CD4-positive, alpha-beta memory T cell (primary cell): ENCODE results near the gene GALNT17. TPM values are rescaled to one million over a fixed set of nuclear protein-coding genes. Genes with fewer than 3 reads are reported as not detected.

Experiments
- CTCF ChIA-PET: fragments of 350-600 bp; sonication (Branson Sonifier 250); formaldehyde crosslinking; loops from one replicate; lab custom pipeline; 2021; ENCODE audit warnings: inconsistent platforms; ENCODE audit not compliant: partially characterized antibody; lab: Charles Lee
- POLR2A ChIA-PET: fragments of 350-600 bp; sonication (Branson Sonifier 250); formaldehyde crosslinking; loops from one replicate; lab custom pipeline; 2021; ENCODE audit not compliant: partially characterized antibody; lab: Charles Lee
- DNase-seq, 5 donors: peaks; one replicate each; pipeline versions ENCODE4 v3.0.0 to v3.0.0-alpha.2; 2020 to 2022; ENCODE audit warnings: mixed read lengths in 1 of 5
- H3K27ac ChIP-seq: one replicate; pipeline ENCODE4 v1.7.0; 2013; ENCODE audit warnings: low read depth, low read length
- H3K27me3 ChIP-seq: 2 replicates; pipeline ENCODE4 v1.7.0; 2013; ENCODE audit warnings: mild to moderate bottlenecking, low read length, moderate library complexity; ENCODE audit not compliant: insufficient read depth
- H3K36me3 ChIP-seq: 2 replicates; pipeline ENCODE4 v1.7.0; 2013; ENCODE audit warnings: mild to moderate bottlenecking, low read length, moderate library complexity; ENCODE audit not compliant: insufficient read depth
- H3K4me1 ChIP-seq: 2 replicates; pipeline ENCODE4 v1.7.0; 2013; ENCODE audit warnings: mild to moderate bottlenecking, low read length, moderate library complexity; ENCODE audit not compliant: insufficient read depth
- H3K4me3 ChIP-seq, 2 donors: one replicate each; pipeline ENCODE4 v1.7.0; 2013; ENCODE audit warnings: low read length in 2 of 2, mild to moderate bottlenecking in 1 of 2
- H3K9me3 ChIP-seq, 2 donors: one replicate each; pipeline ENCODE4 v1.7.0; 2013; ENCODE audit warnings: low read length in 2 of 2, control low read depth in 1 of 2; ENCODE audit not compliant: control insufficient read depth in 1 of 2
- H3K27ac Mint-ChIP-seq, 7 donors: one replicate each; pipeline ENCODE4 v1.8.0; 2020 to 2021; ENCODE audit warnings: mixed read lengths in 7 of 7, mild to moderate bottlenecking in 6 of 7, inconsistent platforms in 3 of 7, moderate library complexity in 3 of 7
- H3K27me3 Mint-ChIP-seq, 2 donors: one replicate each; pipeline ENCODE4 v1.8.0; 2020 to 2021; ENCODE audit warnings: mixed read lengths in 2 of 2
- H3K36me3 Mint-ChIP-seq, 2 donors: one replicate each; pipeline ENCODE4 v1.8.0; 2020 to 2021; ENCODE audit warnings: mixed read lengths in 2 of 2, inconsistent platforms in 1 of 2, mild to moderate bottlenecking in 1 of 2
- H3K4me1 Mint-ChIP-seq, 4 donors: one replicate each; pipeline ENCODE4 v1.8.0; 2020 to 2021; ENCODE audit warnings: mixed read lengths in 4 of 4, mild to moderate bottlenecking in 1 of 4
- H3K4me3 Mint-ChIP-seq, 8 donors: one replicate each; pipeline ENCODE4 v1.8.0; 2020 to 2021; ENCODE audit warnings: mixed read lengths in 8 of 8, mild to moderate bottlenecking in 7 of 8, moderate library complexity in 6 of 8, inconsistent platforms in 3 of 8
- H3K9me3 Mint-ChIP-seq, 8 donors: one replicate each; pipeline ENCODE4 v1.8.0; 2020 to 2021; ENCODE audit warnings: mixed read lengths in 8 of 8, mild to moderate bottlenecking in 5 of 8, inconsistent platforms in 3 of 8, moderate library complexity in 1 of 8
- intact Hi-C: fragments of 100-400 bp; cut with micrococcal nuclease; formaldehyde crosslinking; loops from one replicate; pipeline ENCODE4 v1.15.1; 2023
- polyA plus RNA-seq, 2 donors: library from polyadenylated mRNA; unstranded; fragments of 300-500 nt; fragmentation: Illumina TruSeq; gene quantifications; one replicate each; pipeline ENCODE4 v1.2.3, GENCODE V29; 2021
- total RNA-seq, 2 experiments: library from RNA; stranded (reverse); gene quantifications; one replicate each; pipeline ENCODE4 v1.2.3, GENCODE V29; 2021

GALNT17 gene
- total and polyA plus RNA-seq, 4 experiments from 2014 or later = not detected

GRCh38 chr7:71229699-71230098 lies 97.8 kb downstream of the GALNT17 start:
- Histone ChIP-seq H3K4me3 (no peak overlapping the region), H3K9me3 (no peaks in the 10 kb centered on the region), H3K27ac (no peak overlapping the region), H3K4me1 (no peaks in the 10 kb centered on the region), H3K36me3 (no peaks in the 10 kb centered on the region), H3K27me3 (no peaks in the 10 kb centered on the region)
- CTCF ChIA-PET = no interaction called here
- POLR2A ChIA-PET = no interaction called here
- Mint-ChIP-seq H3K4me3 (no peak overlapping the region), H3K4me1 (no peaks in the 10 kb centered on the region), H3K36me3 (no peaks in the 10 kb centered on the region), H3K27me3 (no peaks in the 10 kb centered on the region), H3K27ac (no peak overlapping the region), H3K9me3 (peaks cover 0 to 34% (median 24%) of the 10 kb centered on the region in 8 donors)
- DNase-seq = no peak
- intact Hi-C loops = no loop called here

GRCh38 chr7:71235253-71235652 lies 103.3 kb downstream of the GALNT17 start:
- H3K4me1 ChIP-seq = no peaks in the 10 kb centered on the region
- H3K36me3 ChIP-seq = no peaks in the 10 kb centered on the region
- no peaks in the 10 kb centered on the region for H3K4me1 Mint-ChIP-seq
- H3K36me3 Mint-ChIP-seq = no peaks in the 10 kb centered on the region
- no peaks in the 10 kb centered on the region for H3K27me3 Mint-ChIP-seq
- no peaks in the 10 kb centered on the region for H3K9me3 ChIP-seq
- no peak overlapping the region for H3K4me3 Mint-ChIP-seq
- ChIA-PET POLR2A (no interaction called here), CTCF (no interaction called here)
- DNase-seq = no peak
- H3K9me3 Mint-ChIP-seq = peaks cover 0 to 29% (median 11%) of the 10 kb centered on the region in 8 donors
- no peaks in the 10 kb centered on the region for H3K27me3 ChIP-seq
- no peak overlapping the region for H3K4me3 ChIP-seq
- no peak overlapping the region for H3K27ac Mint-ChIP-seq
- no peak overlapping the region for H3K27ac ChIP-seq
- intact Hi-C loops = no loop called here

- H3K36me3 ChIP-seq = no peaks in the 10 kb centered on the region
- Mint-ChIP-seq H3K9me3 (peaks cover 0 to 23% (median 6%) of the 10 kb centered on the region in 8 donors), H3K27ac (no peak overlapping the region), H3K4me3 (no peak overlapping the region), H3K4me1 (no peaks in the 10 kb centered on the region), H3K27me3 (no peaks in the 10 kb centered on the region), H3K36me3 (no peaks in the 10 kb centered on the region)
- ChIA-PET CTCF (no interaction called here), POLR2A (no interaction called here)
- no peak overlapping the region for H3K27ac ChIP-seq
- H3K27me3 ChIP-seq = no peaks in the 10 kb centered on the region
- H3K4me3 ChIP-seq = no peak overlapping the region
- no peak for DNase-seq
- no peaks in the 10 kb centered on the region for H3K4me1 ChIP-seq
- H3K9me3 ChIP-seq = no peaks in the 10 kb centered on the region
- intact Hi-C loops = no loop called here
Observed at GRCh38 chr7:71236230-71237105, 104.5 kb downstream of the GALNT17 start.

- Histone ChIP-seq H3K36me3 (no peaks in the 10 kb centered on the region), H3K4me3 (no peak overlapping the region), H3K27me3 (no peaks in the 10 kb centered on the region), H3K27ac (no peak overlapping the region), H3K9me3 (no peaks in the 10 kb centered on the region), H3K4me1 (no peaks in the 10 kb centered on the region)
- H3K4me3 Mint-ChIP-seq = no peak overlapping the region
- intact Hi-C loops = no loop called here
- H3K27me3 Mint-ChIP-seq = no peaks in the 10 kb centered on the region
- no peak overlapping the region for H3K27ac Mint-ChIP-seq
- H3K36me3 Mint-ChIP-seq = no peaks in the 10 kb centered on the region
- POLR2A ChIA-PET = no interaction called here
- H3K9me3 Mint-ChIP-seq = peaks cover 0 to 22% (median 3%) of the 10 kb centered on the region in 8 donors
- CTCF ChIA-PET = no interaction called here
- no peaks in the 10 kb centered on the region for H3K4me1 Mint-ChIP-seq
- no peak for DNase-seq
Observed at GRCh38 chr7:71237945-71238344, 106.0 kb downstream of the GALNT17 start.

- Mint-ChIP-seq H3K9me3 (peaks cover 0 to 24% (median 6%) of the 10 kb centered on the region in 8 donors), H3K4me1 (no peaks in the 10 kb centered on the region), H3K4me3 (no peak overlapping the region), H3K27me3 (no peaks in the 10 kb centered on the region), H3K27ac (no peak overlapping the region), H3K36me3 (no peaks in the 10 kb centered on the region)
- H3K4me3 ChIP-seq = no peak overlapping the region
- no peak for DNase-seq
- no peaks in the 10 kb centered on the region for H3K4me1 ChIP-seq
- CTCF ChIA-PET = no interaction called here
- H3K36me3 ChIP-seq = no peaks in the 10 kb centered on the region
- intact Hi-C loops = no loop called here
- POLR2A ChIA-PET = no interaction called here
- no peaks in the 10 kb centered on the region for H3K27me3 ChIP-seq
- H3K27ac ChIP-seq = no peak overlapping the region
- no peaks in the 10 kb centered on the region for H3K9me3 ChIP-seq
Observed at GRCh38 chr7:71238581-71239295, 106.8 kb downstream of the GALNT17 start.

- peaks cover 0 to 25% (median 7%) of the 10 kb centered on the region in 8 donors for H3K9me3 Mint-ChIP-seq
- H3K27ac ChIP-seq = no peak overlapping the region
- H3K27me3 Mint-ChIP-seq = no peaks in the 10 kb centered on the region
- no peaks in the 10 kb centered on the region for H3K9me3 ChIP-seq
- DNase-seq = no peak
- H3K27ac Mint-ChIP-seq = no peak overlapping the region
- CTCF ChIA-PET = no interaction called here
- H3K4me1 ChIP-seq = no peaks in the 10 kb centered on the region
- H3K36me3 Mint-ChIP-seq = no peaks in the 10 kb centered on the region
- intact Hi-C loops = no loop called here
- no peak overlapping the region for H3K4me3 Mint-ChIP-seq
- POLR2A ChIA-PET = no interaction called here
- no peak overlapping the region for H3K4me3 ChIP-seq
- no peaks in the 10 kb centered on the region for H3K36me3 ChIP-seq
- no peaks in the 10 kb centered on the region for H3K27me3 ChIP-seq
- no peaks in the 10 kb centered on the region for H3K4me1 Mint-ChIP-seq
Observed at GRCh38 chr7:71239586-71240268, 107.8 kb downstream of the GALNT17 start.

GRCh38 chr7:71243736-71244410 lies 111.9 kb downstream of the GALNT17 start:
- H3K27ac Mint-ChIP-seq = no peak overlapping the region

More at GRCh38 chr7:71243736-71244410, 111.9 kb downstream of the GALNT17 start:
- H3K4me3 Mint-ChIP-seq = no peak overlapping the region
- Histone ChIP-seq H3K36me3 (no peaks in the 10 kb centered on the region), H3K9me3 (no peaks in the 10 kb centered on the region), H3K4me3 (no peak overlapping the region), H3K27ac (no peak overlapping the region), H3K27me3 (no peaks in the 10 kb centered on the region), H3K4me1 (no peaks in the 10 kb centered on the region)
- peaks cover 3 to 37% (median 8%) of the 10 kb centered on the region in 8 donors for H3K9me3 Mint-ChIP-seq
- no peaks in the 10 kb centered on the region for H3K4me1 Mint-ChIP-seq
- H3K27me3 Mint-ChIP-seq = no peaks in the 10 kb centered on the region
- intact Hi-C loops = no loop called here
- ChIA-PET CTCF (no interaction called here), POLR2A (no interaction called here)
- no peak for DNase-seq
- no peaks in the 10 kb centered on the region for H3K36me3 Mint-ChIP-seq
